Thyroid gland (tissue), 4 donors: ENCODE data around the gene USP13. TPM values are rescaled to one million over a fixed set of nuclear protein-coding genes. Genes with fewer than 3 reads are reported as not detected.

Source experiments
- DNase-seq, 2 donors: peaks; one replicate each; pipeline ENCODE4 v3.0.0-alpha.2; 2019
- H3K27ac ChIP-seq, 3 donors: fragments of 200-600 bp; sonication (generic); 1 replicate in 2 of 3; 2 replicates in 1 of 3; pipeline ENCODE4 v1.5.1; 2016 to 2019; ENCODE audit warnings: mild to moderate bottlenecking in 1 of 3, moderate library complexity in 1 of 3
- H3K27me3 ChIP-seq: fragments of 200-600 bp; sonication (generic); one replicate; pipeline ENCODE4 v1.5.1; 2019
- H3K36me3 ChIP-seq, 2 donors: fragments of 200-600 bp; sonication (generic); one replicate each; pipeline ENCODE4 v1.5.1; 2016 to 2019
- H3K4me1 ChIP-seq, 2 donors: fragments of 200-600 bp; sonication (generic); one replicate each; pipeline ENCODE4 v1.5.1; 2017 to 2019
- H3K4me3 ChIP-seq, 3 donors: fragments of 200-600 bp; sonication (generic); replicated peaks in 1 of 3; 1 replicate in 2 of 3; 2 replicates in 1 of 3; pipeline ENCODE4 v1.5.1; 2016; ENCODE audit warnings: mild to moderate bottlenecking in 1 of 3
- H3K9me3 ChIP-seq: fragments of 200-600 bp; sonication (generic); one replicate; pipeline ENCODE4 v1.5.1; 2017
- CTCF ChIP-seq, 6 experiments: fragments of 200-600 bp in 3 of 6; fragments of 450-650 bp in 3 of 6; sonication (generic) in 3 of 6; IDR thresholded peaks; one replicate each; pipeline ENCODE4 v1.5.1; 2016 to 2019; ENCODE audit warnings: antibody characterized with exemption in 6 of 6, mild to moderate bottlenecking in 2 of 6, inconsistent platforms in 1 of 6, moderate library complexity in 1 of 6
- POLR2A ChIP-seq, 2 donors: fragments of 450-650 bp; IDR thresholded peaks; one replicate each; pipeline ENCODE4 v1.6.1; 2017; ENCODE audit warnings: antibody characterized with exemption in 2 of 2, mild to moderate bottlenecking in 2 of 2, moderate library complexity in 1 of 2
- WGBS, 2 donors: methylation state at CpG; one replicate each; pipeline ENCODE4 v1.1.5; 2017; 5-methylcytosine and 5-hydroxymethylcytosine counted together
- intact Hi-C: fragments of 100-400 bp; cut with DNase I; formaldehyde crosslinking; loops from one replicate; pipeline ENCODE4 v1.15.1; 2023
- total RNA-seq, 4 donors: library from RNA; depleted of rRNA; stranded (reverse); fragments of >200 nt; gene quantifications; one replicate each; pipeline ENCODE4 v1.2.3, GENCODE V29; 2016

USP13 gene
- total RNA-seq, 4 donors from 2014 or later = 16.7 to 31.6 (median 25.4) TPM

GRCh38 chr3:179788996-179789395, 136.2 kb downstream of the USP13 start:
- intact Hi-C loops = no loop called here
- Histone ChIP-seq H3K4me1 (peaks cover 10 to 13% of the 10 kb centered on the region in 2 donors), H3K27me3 (no peaks in the 10 kb centered on the region), H3K4me3 (no peak overlapping the region), H3K9me3 (no peaks in the 10 kb centered on the region), H3K27ac (no peak overlapping the region), H3K36me3 (no peaks in the 10 kb centered on the region)
- WGBS, 2 donors = 73 to 94% methylated on average over 1 of the region's 1 CpG
- no peak for DNase-seq
- TF ChIP-seq CTCF (IDR thresholded peaks at IDR 0.05) (no peak), POLR2A (IDR thresholded peaks at IDR 0.05) (no peak)

- H3K27me3 ChIP-seq = no peaks in the 10 kb centered on the region
- no peaks in the 10 kb centered on the region for H3K36me3 ChIP-seq
- H3K9me3 ChIP-seq = no peaks in the 10 kb centered on the region
- TF ChIP-seq CTCF (IDR thresholded peaks at IDR 0.05) (no peak), POLR2A (IDR thresholded peaks at IDR 0.05) (no peak)
- DNase-seq = no peak
- no peak overlapping the region for H3K4me3 ChIP-seq
- intact Hi-C loops = no loop called here
- no peak overlapping the region for H3K27ac ChIP-seq
- WGBS, 2 donors = 95% methylated on average over 3 of the region's 3 CpGs
- H3K4me1 ChIP-seq = peaks cover 0 to 5% of the 10 kb centered on the region in 2 donors
Observed at GRCh38 chr3:179791793-179792192, 139.0 kb downstream of the USP13 start.

- H3K9me3 ChIP-seq = no peaks in the 10 kb centered on the region
- no peaks in the 10 kb centered on the region for H3K36me3 ChIP-seq
- peak in 1 of 2 donors; percentile 12 for DNase-seq
- H3K27me3 ChIP-seq = no peaks in the 10 kb centered on the region
- H3K4me3 ChIP-seq = no peak overlapping the region
- no peak for TF ChIP-seq CTCF (IDR thresholded peaks at IDR 0.05)
- peaks cover 0 to 3% of the 10 kb centered on the region in 2 donors for H3K4me1 ChIP-seq
- 41 to 42% methylated on average over 4 of the region's 4 CpGs for WGBS, 2 donors
- H3K27ac ChIP-seq = no peak overlapping the region
- intact Hi-C loops = no loop called here
Observed at GRCh38 chr3:179794355-179794754, 141.5 kb downstream of the USP13 start.

- WGBS, 2 donors = 40% methylated on average over 4 of the region's 4 CpGs
- Histone ChIP-seq H3K36me3 (no peaks in the 10 kb centered on the region), H3K27ac (no peak overlapping the region), H3K4me1 (peaks cover 0 to 3% of the 10 kb centered on the region in 2 donors), H3K27me3 (no peaks in the 10 kb centered on the region), H3K9me3 (no peaks in the 10 kb centered on the region), H3K4me3 (no peak overlapping the region)
- intact Hi-C loops = no loop called here
- DNase-seq = no peak
- TF ChIP-seq POLR2A (IDR thresholded peaks at IDR 0.05) = no peak
- no peak for TF ChIP-seq CTCF (IDR thresholded peaks at IDR 0.05)
Observed at GRCh38 chr3:179796421-179796820, 143.6 kb downstream of the USP13 start.

- no peaks in the 10 kb centered on the region for H3K27me3 ChIP-seq
- H3K27ac ChIP-seq = no peak overlapping the region
- TF ChIP-seq POLR2A (IDR thresholded peaks at IDR 0.05) = no peak
- no peak for TF ChIP-seq CTCF (IDR thresholded peaks at IDR 0.05)
- H3K9me3 ChIP-seq = no peaks in the 10 kb centered on the region
- intact Hi-C loops = no loop called here
- no peaks in the 10 kb centered on the region for H3K36me3 ChIP-seq
- H3K4me1 ChIP-seq = peaks cover 0 to 3% of the 10 kb centered on the region in 2 donors
- 74 to 75% methylated on average over 1 of the region's 1 CpG for WGBS, 2 donors
- no peak overlapping the region for H3K4me3 ChIP-seq
- no peak for DNase-seq
Observed at GRCh38 chr3:179797192-179797591, 144.4 kb downstream of the USP13 start.
